ENCODE results near the gene HPDL.

- no peak for TF ChIP-seq POLR2AphosphoS5 (IDR thresholded peaks at IDR 0.05; ENCODE audit: low read depth, low read length)
- no peak for TF ChIP-seq POLR2A (IDR thresholded peaks at IDR 0.05; ENCODE audit: low read depth, low read length)
Measured at GRCh38 chr1:45306905-45307304, 19.8 kb upstream of the HPDL start.
